HG03342 (cell line): ENCODE measurements around the gene FOXP1.
A peak's percentile ranks its signal among the peaks of the same experiment; 100 is the strongest.

Experiments
- ATAC-seq: cut with Tn5 transposase; IDR thresholded peaks from one replicate; pipeline ENCODE4 v1.9.1; 2021; ENCODE audit warnings: mild to moderate bottlenecking, moderate library complexity; ENCODE audit not compliant: unreplicated experiment

FOXP1 gene

GRCh38 chr3:71228156-71228866 is 355.2 kb downstream of the FOXP1 start:
- ATAC-seq = no peak

- no peak for ATAC-seq
These were observed 356.3 kb downstream of the FOXP1 start for GRCh38 chr3:71227270-71227661.

GRCh38 chr3:71226565-71227269 is 356.8 kb downstream of the FOXP1 start:
- peak; percentile 82 for ATAC-seq

- ATAC-seq = no peak
These were observed 357.5 kb downstream of the FOXP1 start for GRCh38 chr3:71225951-71226564.

GRCh38 chr3:71225002-71225684 is 358.4 kb downstream of the FOXP1 start:
- no peak for ATAC-seq

- peak; percentile 92 for ATAC-seq
These were observed 363.5 kb downstream of the FOXP1 start for GRCh38 chr3:71219744-71220638.

- no peak for ATAC-seq
These were observed 365.0 kb downstream of the FOXP1 start for GRCh38 chr3:71218508-71218907.

- ATAC-seq = no peak
These were observed 365.8 kb downstream of the FOXP1 start for GRCh38 chr3:71217640-71218222.

- ATAC-seq = no peak
These were observed 368.2 kb downstream of the FOXP1 start for GRCh38 chr3:71215351-71215750.

GRCh38 chr3:71214797-71215196 is 368.7 kb downstream of the FOXP1 start:
- no peak for ATAC-seq

GRCh38 chr3:71214016-71214415 is 369.5 kb downstream of the FOXP1 start:
- no peak for ATAC-seq

- no peak for ATAC-seq
These were observed 372.4 kb downstream of the FOXP1 start for GRCh38 chr3:71211083-71211482.

GRCh38 chr3:71210257-71211007 is 373.1 kb downstream of the FOXP1 start:
- no peak for ATAC-seq

GRCh38 chr3:71208211-71209095 is 375.1 kb downstream of the FOXP1 start:
- ATAC-seq = no peak

GRCh38 chr3:71207632-71208031 is 375.9 kb downstream of the FOXP1 start:
- no peak for ATAC-seq

GRCh38 chr3:71206305-71207165 is 377.0 kb downstream of the FOXP1 start:
- no peak for ATAC-seq

- ATAC-seq = no peak
These were observed 379.6 kb downstream of the FOXP1 start for GRCh38 chr3:71203727-71204488.
